Subcutaneous abdominal adipose tissue (tissue), 5 donors: ENCODE data around the gene PRSS33.

ENCODE experiments used
- H3K27ac ChIP-seq: one replicate; pipeline ENCODE4 v1.7.0; 2013; ENCODE audit warnings: low read depth, mild to moderate bottlenecking, inconsistent platforms, low read length, moderate library complexity
- H3K27me3 ChIP-seq, 5 donors: one replicate each; pipeline ENCODE4 v1.7.0; 2013; ENCODE audit warnings: low read length in 5 of 5, inconsistent platforms in 1 of 5; ENCODE audit not compliant: control insufficient read depth in 5 of 5, insufficient read depth in 4 of 5
- H3K36me3 ChIP-seq, 5 donors: one replicate each; pipeline ENCODE4 v1.7.0; 2013; ENCODE audit warnings: low read length in 5 of 5; ENCODE audit not compliant: control insufficient read depth in 5 of 5, insufficient read depth in 5 of 5
- H3K4me1 ChIP-seq, 5 donors: one replicate each; pipeline ENCODE4 v1.7.0; 2013; ENCODE audit warnings: low read length in 5 of 5, mild to moderate bottlenecking in 3 of 5, moderate library complexity in 1 of 5; ENCODE audit not compliant: control insufficient read depth in 5 of 5, insufficient read depth in 5 of 5
- H3K4me3 ChIP-seq, 5 donors: one replicate each; pipeline ENCODE4 v1.7.0; 2013; ENCODE audit warnings: low read length in 5 of 5, low read depth in 1 of 5
- H3K9ac ChIP-seq, 5 donors: one replicate each; pipeline ENCODE4 v1.7.0; 2013; ENCODE audit warnings: low read length in 5 of 5, mild to moderate bottlenecking in 4 of 5, moderate library complexity in 3 of 5
- H3K9me3 ChIP-seq, 5 donors: one replicate each; pipeline ENCODE4 v1.7.0; 2013; ENCODE audit warnings: low read length in 5 of 5; ENCODE audit not compliant: control insufficient read depth in 5 of 5
- donor health status: healthy.
- donor health status: healthy.
- donor health status: healthy.
- donor health status: healthy.
- donor health status: healthy.

The PRSS33 gene

DNA sequence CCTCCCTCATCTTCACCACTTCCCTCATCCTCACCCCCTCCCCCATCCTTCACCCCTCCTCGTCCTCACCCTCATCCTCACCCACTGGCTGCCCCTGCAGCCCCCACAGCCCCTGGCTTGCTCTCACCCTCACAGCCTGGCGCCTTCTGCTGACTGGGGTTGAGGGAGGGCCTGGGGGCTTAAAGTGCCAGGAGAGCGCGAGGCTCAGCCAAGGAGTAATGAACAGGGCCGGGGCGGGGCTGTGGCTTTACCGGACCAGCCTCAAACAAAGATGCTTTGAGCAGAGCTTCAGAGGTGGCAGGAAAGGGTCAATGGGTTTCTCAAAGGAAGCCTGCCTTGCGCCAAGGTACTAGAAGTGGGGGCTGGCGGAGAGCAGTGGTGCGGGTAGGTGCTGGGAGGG, at the start of gene PRSS33:
Gene PRSS33 (minus strand): TSS at position 155 of the 400 bp plus-strand sequence. CDS start 1,013 bp downstream, outside the sequence.
- H3K27ac ChIP-seq, result no peak within 1 kb of the TSS

GRCh38 chr16:2836646-2837508, 49.5 kb upstream of the PRSS33 start:
- Histone ChIP-seq H3K9me3 (no peaks in the 10 kb centered on the region), H3K9ac (no peak overlapping the region), H3K27me3 (peaks cover 14 to 36% (median 31%) of the 10 kb centered on the region in 5 donors), H3K4me3 (no peak overlapping the region), H3K4me1 (peaks cover 0 to 16% (median 3%) of the 10 kb centered on the region in 5 donors), H3K27ac (no peak overlapping the region), H3K36me3 (no peaks in the 10 kb centered on the region)

More for the DNA sequence above, at the start of gene PRSS33:
- no peak within 1 kb of the TSS for H3K9ac ChIP-seq
- H3K36me3 ChIP-seq, result no peaks in the 10 kb centered on the region
- H3K4me3 ChIP-seq, result no peak within 1 kb of the TSS
- H3K9me3 ChIP-seq, result no peaks in the 10 kb centered on the region
- peaks cover 0 to 10% (median 8%) of the 10 kb centered on the region in 5 donors for H3K4me1 ChIP-seq
- peaks cover 40 to 74% (median 67%) of the 10 kb centered on the region in 5 donors for H3K27me3 ChIP-seq

GRCh38 chr16:2835638-2836493, 48.5 kb upstream of the PRSS33 start:
- no peaks in the 10 kb centered on the region for H3K9me3 ChIP-seq
- no peak overlapping the region for H3K9ac ChIP-seq
- peaks cover 0 to 9% (median 0%) of the 10 kb centered on the region in 5 donors for H3K4me1 ChIP-seq
- no peak overlapping the region for H3K4me3 ChIP-seq
- peaks cover 14 to 46% (median 36%) of the 10 kb centered on the region in 5 donors for H3K27me3 ChIP-seq
- H3K27ac ChIP-seq, result no peak overlapping the region
- H3K36me3 ChIP-seq, result no peaks in the 10 kb centered on the region

- Histone ChIP-seq H3K36me3 (no peaks in the 10 kb centered on the region), H3K9me3 (no peaks in the 10 kb centered on the region), H3K9ac (no peak overlapping the region), H3K27ac (no peak overlapping the region), H3K27me3 (peaks cover 14 to 44% (median 36%) of the 10 kb centered on the region in 5 donors), H3K4me3 (no peak overlapping the region), H3K4me1 (peaks cover 0 to 11% (median 0%) of the 10 kb centered on the region in 5 donors)
Observed at GRCh38 chr16:2834968-2835367, 47.6 kb upstream of the PRSS33 start.

DNA sequence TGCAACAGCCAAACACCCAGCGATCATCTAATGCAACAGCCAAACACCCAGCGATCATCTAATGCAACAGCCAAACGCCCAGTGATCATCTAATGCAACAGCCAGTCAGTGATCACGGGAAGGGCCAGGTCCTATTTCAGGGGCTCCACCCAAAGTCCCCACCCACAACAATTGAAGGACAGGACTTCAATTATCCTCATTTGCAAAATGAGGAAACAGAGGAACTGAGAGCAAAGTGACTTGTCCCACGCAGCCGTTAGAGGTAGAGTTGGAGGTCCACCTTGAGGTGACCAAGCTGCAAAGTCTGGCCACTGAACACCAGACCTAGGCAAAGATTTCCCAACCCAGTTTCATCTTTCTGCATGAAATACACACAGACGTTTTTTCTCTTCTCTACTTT, 46.4 kb upstream of the PRSS33 start:
- H3K27ac ChIP-seq, result no peak overlapping the region
- H3K36me3 ChIP-seq, result no peaks in the 10 kb centered on the region
- no peak overlapping the region for H3K9ac ChIP-seq
- no peaks in the 10 kb centered on the region for H3K9me3 ChIP-seq
- peaks cover 16 to 41% (median 37%) of the 10 kb centered on the region in 5 donors for H3K27me3 ChIP-seq
- H3K4me1 ChIP-seq, result peaks cover 0 to 12% (median 0%) of the 10 kb centered on the region in 5 donors
- H3K4me3 ChIP-seq, result no peak overlapping the region

DNA sequence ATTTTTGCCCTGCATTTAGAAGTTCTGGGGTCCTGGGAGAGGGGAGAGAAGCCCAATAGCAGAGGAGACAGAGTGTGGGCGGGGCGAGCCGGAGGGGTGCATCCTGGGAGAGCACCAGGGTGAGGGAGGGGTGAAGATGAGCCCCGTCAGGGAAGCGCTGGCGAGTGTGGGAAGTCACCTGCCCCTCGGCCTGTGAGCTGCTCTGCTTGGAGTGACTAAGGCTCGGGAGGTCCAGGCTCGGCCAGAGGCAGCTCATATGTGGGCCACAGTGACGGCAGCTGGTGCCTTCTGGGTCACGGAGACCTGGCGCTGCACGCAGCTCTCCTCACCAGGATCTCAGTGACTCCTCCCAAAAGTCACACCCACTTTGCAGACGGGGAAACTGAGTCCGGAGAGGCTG, 43.8 kb upstream of the PRSS33 start:
- H3K4me1 ChIP-seq, result peaks cover 0 to 12% (median 0%) of the 10 kb centered on the region in 5 donors
- peaks cover 13 to 37% (median 34%) of the 10 kb centered on the region in 5 donors for H3K27me3 ChIP-seq
- no peaks in the 10 kb centered on the region for H3K9me3 ChIP-seq
- no peak overlapping the region for H3K9ac ChIP-seq
- no peaks in the 10 kb centered on the region for H3K36me3 ChIP-seq
- H3K4me3 ChIP-seq, result no peak overlapping the region
- no peak overlapping the region for H3K27ac ChIP-seq

DNA sequence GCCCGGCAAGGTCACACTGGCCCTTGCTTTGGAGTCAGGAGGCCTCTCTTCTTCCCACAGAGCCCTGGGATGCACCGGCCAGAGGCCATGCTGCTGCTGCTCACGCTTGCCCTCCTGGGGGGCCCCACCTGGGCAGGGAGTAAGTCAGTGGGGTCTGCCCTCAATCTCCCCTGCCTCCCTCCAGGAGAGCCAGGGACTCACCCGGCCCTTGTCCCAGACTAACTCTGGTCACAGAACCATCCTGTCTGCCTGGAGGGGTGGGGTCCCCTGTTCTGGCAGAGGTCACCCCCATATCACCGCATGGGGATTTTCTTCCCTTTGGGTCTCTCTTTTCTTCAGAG, 43.0 kb upstream of the PRSS33 start:
- Histone ChIP-seq H3K9ac (no peak overlapping the region), H3K4me3 (no peak overlapping the region), H3K36me3 (no peaks in the 10 kb centered on the region), H3K4me1 (peaks cover 0 to 8% (median 0%) of the 10 kb centered on the region in 5 donors), H3K9me3 (no peaks in the 10 kb centered on the region), H3K27ac (no peak overlapping the region), H3K27me3 (peaks cover 13 to 35% (median 31%) of the 10 kb centered on the region in 5 donors)

DNA sequence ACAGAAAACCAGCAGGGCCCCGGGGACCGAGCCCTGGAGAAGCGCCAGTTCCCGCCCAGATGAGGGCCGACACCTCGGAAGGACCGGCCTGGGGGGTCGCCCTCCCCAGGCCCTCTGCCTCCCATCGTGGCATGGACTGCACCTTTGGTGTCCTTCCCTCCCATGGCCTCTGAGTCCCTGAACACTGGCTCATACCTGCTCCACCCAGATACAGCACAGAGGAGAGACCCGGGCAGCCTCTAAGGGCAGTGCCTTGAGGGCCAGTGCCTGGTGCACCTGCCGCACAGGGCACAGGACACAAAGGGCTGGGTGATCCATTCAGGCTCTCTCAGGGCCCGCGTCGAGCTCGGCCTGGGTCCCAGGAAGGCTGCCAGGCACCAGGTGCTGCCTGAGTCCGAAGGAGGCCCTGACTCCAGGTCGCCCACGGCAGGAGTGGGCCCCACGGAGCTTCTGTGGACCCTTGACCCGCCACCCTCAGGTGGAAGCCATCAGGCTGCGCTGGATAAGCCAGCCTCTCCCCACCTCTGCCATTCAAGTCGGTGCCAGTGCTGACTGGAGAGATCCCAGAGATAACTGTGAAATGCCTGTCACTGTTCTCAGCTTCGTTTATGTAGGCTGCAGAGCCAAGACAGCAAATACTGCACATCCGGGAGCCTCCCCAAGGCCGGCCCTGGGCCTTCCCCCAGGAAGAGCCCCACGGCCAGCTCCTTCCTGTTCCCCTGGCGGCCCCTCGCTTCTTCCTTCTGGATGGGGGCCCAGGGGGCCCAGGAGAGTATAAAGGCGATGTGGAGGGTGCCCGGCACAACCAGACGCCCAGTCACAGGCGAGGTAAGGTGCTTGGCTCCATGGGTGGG, 42.4 kb upstream of the PRSS33 start, which contains the start of gene ZG16B:
Gene ZG16B (plus strand): TSS at position 803 of the 854 bp plus-strand sequence. CDS start 139 bp downstream, outside the sequence.
- Histone ChIP-seq H3K9ac (peak within 1 kb of the TSS in 1 of 5 donors; percentile 22), H3K4me1 (peaks cover 0 to 8% (median 0%) of the 10 kb centered on the region in 5 donors), H3K9me3 (no peaks in the 10 kb centered on the region), H3K4me3 (no peak within 1 kb of the TSS), H3K36me3 (no peaks in the 10 kb centered on the region), H3K27me3 (peaks cover 13 to 35% (median 31%) of the 10 kb centered on the region in 5 donors), H3K27ac (no peak within 1 kb of the TSS)

DNA sequence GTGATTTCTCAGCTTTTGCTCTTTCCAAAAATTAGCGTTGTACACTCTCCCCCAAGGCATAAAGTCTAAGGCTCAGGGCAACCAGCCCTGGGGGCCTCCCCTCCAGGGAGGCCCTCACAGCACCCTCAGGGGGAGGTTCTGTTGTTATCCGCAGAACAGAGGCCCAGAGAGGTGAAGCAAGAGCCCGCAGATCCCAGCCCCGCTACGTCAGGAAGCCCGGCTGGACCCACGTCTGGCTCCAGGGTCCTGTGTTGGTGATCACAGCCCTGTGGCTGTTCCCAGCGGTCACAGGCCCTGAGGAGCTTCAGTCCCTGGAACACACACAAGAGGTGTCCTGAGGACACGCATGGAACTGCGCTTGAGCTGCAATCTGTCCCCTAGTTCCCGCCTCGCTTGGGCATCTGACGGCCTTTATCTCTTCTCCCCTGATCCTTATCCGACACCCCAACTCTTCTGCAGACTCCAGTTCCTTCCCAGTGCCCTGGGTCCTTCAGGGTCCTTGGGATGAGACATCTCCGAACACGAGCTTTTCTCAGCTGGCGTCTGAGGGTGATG, 41.6 kb upstream of the PRSS33 start:
- Histone ChIP-seq H3K9me3 (no peaks in the 10 kb centered on the region), H3K36me3 (no peaks in the 10 kb centered on the region), H3K27ac (no peak overlapping the region), H3K9ac (no peak overlapping the region), H3K4me3 (no peak overlapping the region), H3K4me1 (peaks cover 0 to 8% (median 0%) of the 10 kb centered on the region in 5 donors), H3K27me3 (peaks cover 13 to 35% (median 32%) of the 10 kb centered on the region in 5 donors)
